ENCODE measurements around the gene TMEM187. TPM values are rescaled to one million over a fixed set of nuclear protein-coding genes. Genes with fewer than 3 reads are reported as not detected.

The TMEM187 gene
- total and polyA plus RNA-seq, 10 of the 15 experiments (the other 5 are each of a cell fraction or from before 2014, with no cell fraction given) = 0.45 to 8.5 (median 4.1) TPM

DNA sequence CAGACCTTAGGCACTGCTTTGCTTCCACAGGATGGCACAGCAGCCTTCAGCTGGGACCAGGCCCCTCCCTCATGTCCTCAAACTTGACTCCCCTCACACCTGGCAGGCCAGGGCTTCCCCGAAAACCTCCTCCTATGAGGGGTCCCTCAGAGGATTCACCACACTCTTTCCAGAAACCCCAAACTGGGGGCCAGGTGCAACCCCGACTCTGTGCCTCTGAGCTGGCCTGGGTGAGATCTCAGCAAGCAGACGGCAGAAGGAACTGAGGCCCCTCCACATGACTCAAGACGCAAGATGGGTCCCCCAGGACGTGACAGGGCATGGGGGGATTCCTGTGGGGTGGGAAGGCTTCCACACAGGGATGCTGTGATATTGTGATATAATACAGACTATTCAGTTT, 7.1 kb upstream of the TMEM187 start:
- no peak for ATAC-seq
- Histone ChIP-seq H3K4me3 (no peak overlapping the region), H3K9ac (ENCODE audit: control insufficient read depth, insufficient read depth, low read length) (no peak overlapping the region), H4K20me1 (ENCODE audit: control insufficient read depth, insufficient read depth) (no peaks in the 10 kb centered on the region; the same call in 1 of the 2 replicates), H3K27me3 (replicated peaks in 1 of 2; ENCODE audit: control insufficient read depth in 2 of 2, insufficient read depth in 2 of 2, low read length in 1 of 2) (no peaks in the 10 kb centered on the region), H3K4me2 (ENCODE audit: control insufficient read depth, insufficient read depth) (no peak overlapping the region), H3K27ac (ENCODE audit: control insufficient read depth, insufficient read depth) (no peak overlapping the region), H2AFZ (ENCODE audit: control insufficient read depth, low read depth, low read length) (no peak overlapping the region), H3K9me3 (replicated peaks; ENCODE audit: control insufficient read depth, insufficient read depth, low read length) (no peaks in the 10 kb centered on the region), H3K79me2 (ENCODE audit: control insufficient read depth, insufficient read depth, low read length) (peaks cover 60% of the 10 kb centered on the region), H3K36me3 (ENCODE audit: control insufficient read depth in 2 of 2, insufficient read depth in 2 of 2, low read length in 1 of 2) (peaks cover 12 to 30% of the 10 kb centered on the region in 2 experiments), H3K4me1 (ENCODE audit: control insufficient read depth, insufficient read depth, low read length) (peaks cover 9% of the 10 kb centered on the region)
- intact Hi-C loops (cut with micrococcal nuclease; ENCODE audit: unreplicated experiment) = no loop called here
- TF ChIP-seq EED (IDR thresholded peaks at IDR 0.05; ENCODE audit: low read depth) (no peak), ELK1 (IDR thresholded peaks at IDR 0.05; ENCODE audit: low read depth, low read length) (no peak), YY1 (IDR thresholded peaks at IDR 0.05; ENCODE audit: low read depth, low read length) (no peak), TAF1 (IDR thresholded peaks at IDR 0.05; ENCODE audit: borderline replicate concordance, low read depth, low read length) (no peak), SREBF2 (IDR thresholded peaks at IDR 0.05; ENCODE audit: low read length) (no peak), ETV6 (conservative IDR thresholded peaks at IDR 0.05 in 1 of 2, IDR thresholded peaks at IDR 0.05 in 1 of 2; ENCODE audit: borderline replicate concordance in 1 of 2, low read depth in 1 of 2) (no peak), CEBPB (IDR thresholded peaks at IDR 0.05; ENCODE audit: borderline replicate concordance in 1 of 2, low read depth in 2 of 2, low read length in 2 of 2) (no peak), PAX8 (IDR thresholded peaks at IDR 0.05) (no peak), MEF2A (IDR thresholded peaks at IDR 0.05; ENCODE audit: insufficient read depth, low read depth, low read length) (no peak), ZNF384 (IDR thresholded peaks at IDR 0.05; ENCODE audit: borderline replicate concordance, low read depth, low read length) (no peak), CREM (IDR thresholded peaks at IDR 0.05; ENCODE audit: low read depth) (no peak), IRF4 (IDR thresholded peaks at IDR 0.05; ENCODE audit: low read depth, low read length) (no peak), PAX5 (IDR thresholded peaks at IDR 0.05; ENCODE audit: borderline replicate concordance, low read depth, low read length) (no peak), NFXL1 (IDR thresholded peaks at IDR 0.05; ENCODE audit: borderline replicate concordance) (no peak), SPI1 (IDR thresholded peaks at IDR 0.05; ENCODE audit: borderline replicate concordance, insufficient read depth, low read depth, low read length) (no peak), POLR2A (IDR thresholded peaks at IDR 0.05; ENCODE audit: low read depth, low read length) (no peak), E2F4 (IDR thresholded peaks at IDR 0.05; ENCODE audit: low read depth, low read length) (no peak), MYC (IDR thresholded peaks at IDR 0.05; ENCODE audit: insufficient read depth, insufficient read length, insufficient replicate concordance, low read length, severe bottlenecking) (no peak), HDAC2 (IDR thresholded peaks at IDR 0.05) (no peak)
- TF ChIP-seq, protein P1, sequence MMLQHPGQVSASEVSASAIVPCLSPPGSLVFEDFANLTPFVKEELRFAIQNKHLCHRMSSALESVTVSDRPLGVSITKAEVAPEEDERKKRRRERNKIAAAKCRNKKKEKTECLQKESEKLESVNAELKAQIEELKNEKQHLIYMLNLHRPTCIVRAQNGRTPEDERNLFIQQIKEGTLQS (IDR thresholded peaks at IDR 0.05; ENCODE audit: borderline replicate concordance, extremely low read depth, low read depth, low read length) = no peak
- ChIA-PET SMC1A (ENCODE audit: uncharacterized antibody, unreplicated experiment) (no interaction called here), RAD21 (ENCODE audit: unreplicated experiment) (interaction anchor here (0.7 kb wide), 1 partner anchor 21 kb away, joined by 3 read pairs; the partner anchor contains the start of gene RENBP), CTCF (interaction anchor here (5.4 to 5.5 kb wide), 2 partner anchors 18 to 41 kb away, joined by 31 to 40 read pairs; no protein-coding TSS in a partner anchor), POLR2A (interaction anchor here (1.7 to 7.9 kb wide), 2 partner anchors 20 to 38 kb away, joined by 3 to 68 read pairs; partner anchors contain the start of gene ARHGAP4)
- DNase-seq (ENCODE audit: low read depth, low spot score) = no peak
- in situ Hi-C loops (cut with MboI) = loop anchor here (10.0 kb wide), 1 partner anchor 1011 kb away; no protein-coding TSS in a partner anchor
- FAIRE-seq = no peak
- WGBS (ENCODE audit: insufficient coverage, insufficient replicate concordance, low lambda C conversion rate, missing lambda C conversion rate) = 63% methylated on average over 5 of the region's 5 CpGs
- no TSS peak for BruUV-seq (replicated peaks)

All from GM12878 (cell line).